ENCODE results near the gene PIWIL1. TPM values are rescaled to one million over a fixed set of nuclear protein-coding genes. Genes with fewer than 3 reads are reported as not detected.

The PIWIL1 gene
- total and polyA plus RNA-seq, 2 donors from 2014 or later: 0.15 to 0.31 TPM

DNA sequence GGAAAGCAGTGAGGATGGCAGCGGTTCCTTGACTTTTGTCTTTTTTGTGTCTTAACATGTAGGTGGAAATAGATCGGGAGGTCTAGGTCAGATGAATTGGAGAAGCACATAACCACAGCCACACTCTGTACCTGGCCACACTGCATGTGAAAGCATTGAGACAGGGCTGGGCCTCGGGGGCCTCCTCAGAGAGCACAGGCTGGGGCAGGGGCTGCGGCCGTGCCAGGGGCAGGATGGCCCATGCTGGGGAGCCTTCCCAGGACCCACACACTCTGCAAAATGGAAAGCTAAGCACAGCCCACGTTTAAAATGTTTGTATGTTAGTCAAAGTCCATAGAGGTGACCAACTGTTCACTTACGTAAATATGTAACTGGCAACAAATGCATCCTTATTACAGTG, 76.7 kb downstream of the PIWIL1 start:
- no peak overlapping the region for H3K4me3 ChIP-seq (ENCODE audit: low read length in 3 of 3)
- intact Hi-C loops (cut with DNase I): no loop called here
- FAIRE-seq (no peak), DNase-seq (no peak)
- no peaks in the 10 kb centered on the region for H3K4me1 ChIP-seq (ENCODE audit: control insufficient read depth in 2 of 3, insufficient read depth in 2 of 3, low read depth in 1 of 3, low read length in 3 of 3)
- no peak overlapping the region for H3K9ac ChIP-seq (ENCODE audit: low read length in 3 of 3)
- H3K9me3 ChIP-seq (ENCODE audit: control insufficient read depth in 2 of 3, insufficient read depth in 1 of 3, low read length in 3 of 3): no peaks in the 10 kb centered on the region
- H3K27ac ChIP-seq (ENCODE audit: low read depth in 2 of 2, low read length in 2 of 2): no peak overlapping the region
- TF ChIP-seq, protein P1, sequence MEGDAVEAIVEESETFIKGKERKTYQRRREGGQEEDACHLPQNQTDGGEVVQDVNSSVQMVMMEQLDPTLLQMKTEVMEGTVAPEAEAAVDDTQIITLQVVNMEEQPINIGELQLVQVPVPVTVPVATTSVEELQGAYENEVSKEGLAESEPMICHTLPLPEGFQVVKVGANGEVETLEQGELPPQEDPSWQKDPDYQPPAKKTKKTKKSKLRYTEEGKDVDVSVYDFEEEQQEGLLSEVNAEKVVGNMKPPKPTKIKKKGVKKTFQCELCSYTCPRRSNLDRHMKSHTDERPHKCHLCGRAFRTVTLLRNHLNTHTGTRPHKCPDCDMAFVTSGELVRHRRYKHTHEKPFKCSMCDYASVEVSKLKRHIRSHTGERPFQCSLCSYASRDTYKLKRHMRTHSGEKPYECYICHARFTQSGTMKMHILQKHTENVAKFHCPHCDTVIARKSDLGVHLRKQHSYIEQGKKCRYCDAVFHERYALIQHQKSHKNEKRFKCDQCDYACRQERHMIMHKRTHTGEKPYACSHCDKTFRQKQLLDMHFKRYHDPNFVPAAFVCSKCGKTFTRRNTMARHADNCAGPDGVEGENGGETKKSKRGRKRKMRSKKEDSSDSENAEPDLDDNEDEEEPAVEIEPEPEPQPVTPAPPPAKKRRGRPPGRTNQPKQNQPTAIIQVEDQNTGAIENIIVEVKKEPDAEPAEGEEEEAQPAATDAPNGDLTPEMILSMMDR (IDR thresholded peaks at IDR 0.05; ENCODE audit: borderline replicate concordance, extremely low read depth, insufficient read depth): no peak
- H3K27me3 ChIP-seq (ENCODE audit: control insufficient read depth, insufficient read depth, low read length): no peaks in the 10 kb centered on the region
- peaks cover 0 to 2% (median 0%) of the 10 kb centered on the region in 3 donors for H3K36me3 ChIP-seq (ENCODE audit: control insufficient read depth in 2 of 3, insufficient read depth in 3 of 3, low read length in 3 of 3)

DNA sequence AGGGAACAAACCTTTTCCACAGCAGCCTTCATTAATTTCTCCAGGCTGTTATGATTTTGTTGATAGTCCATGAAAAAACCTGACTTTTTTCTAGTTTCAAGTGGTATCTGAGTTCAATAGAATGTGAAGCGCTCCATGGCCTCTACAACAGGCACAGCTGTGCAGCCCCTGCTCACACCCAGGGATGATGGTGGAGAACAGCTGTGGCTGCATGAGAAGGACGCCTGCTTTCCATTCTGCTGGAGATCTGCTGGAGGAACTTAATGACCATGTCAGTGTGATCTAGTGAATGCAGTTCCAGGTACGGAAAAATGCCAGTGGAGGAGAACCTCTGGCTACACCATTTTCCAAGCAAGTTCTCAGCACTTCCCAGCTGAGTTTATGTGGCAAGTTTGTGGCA, 80.6 kb downstream of the PIWIL1 start:
- H3K27me3 ChIP-seq (ENCODE audit: control insufficient read depth, insufficient read depth, low read length): no peaks in the 10 kb centered on the region
- H3K9ac ChIP-seq (ENCODE audit: low read length in 3 of 3): no peak overlapping the region
- H3K4me1 ChIP-seq (ENCODE audit: control insufficient read depth in 2 of 3, insufficient read depth in 2 of 3, low read depth in 1 of 3, low read length in 3 of 3): no peaks in the 10 kb centered on the region
- TF ChIP-seq, protein P1 (IDR thresholded peaks at IDR 0.05; ENCODE audit: borderline replicate concordance, extremely low read depth, insufficient read depth): no peak
- no peak overlapping the region for H3K27ac ChIP-seq (ENCODE audit: low read depth in 2 of 2, low read length in 2 of 2)
- H3K4me3 ChIP-seq (ENCODE audit: low read length in 3 of 3): no peak overlapping the region
- intact Hi-C loops (cut with DNase I): no loop called here
- FAIRE-seq: no peak
- no peaks in the 10 kb centered on the region for H3K9me3 ChIP-seq (ENCODE audit: control insufficient read depth in 2 of 3, insufficient read depth in 1 of 3, low read length in 3 of 3)
- DNase-seq: no peak
- no peaks in the 10 kb centered on the region for H3K36me3 ChIP-seq (ENCODE audit: control insufficient read depth in 2 of 3, insufficient read depth in 3 of 3, low read length in 3 of 3)

DNA sequence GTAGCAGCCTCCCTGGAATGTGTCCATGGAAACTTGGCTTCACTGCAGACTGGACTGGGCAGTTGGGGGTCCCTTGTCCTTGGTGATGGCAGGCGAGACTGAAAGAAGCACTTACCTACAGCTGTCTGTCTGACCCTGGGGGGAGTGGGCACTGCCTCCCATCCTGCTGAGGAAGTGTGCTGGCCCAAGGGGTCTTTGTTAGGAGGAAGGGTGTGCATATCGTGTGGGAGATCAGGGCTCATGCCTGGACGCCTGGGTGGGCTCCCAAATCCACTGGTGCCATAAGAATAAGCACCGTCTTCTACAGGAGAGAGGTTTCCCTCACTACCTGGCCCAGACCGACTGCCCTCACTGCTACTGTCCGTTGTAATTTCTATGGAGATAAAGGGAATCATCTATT, 81.4 kb downstream of the PIWIL1 start:
- FAIRE-seq (no peak), DNase-seq (no peak)
- TF ChIP-seq, protein P1 (IDR thresholded peaks at IDR 0.05; ENCODE audit: borderline replicate concordance, extremely low read depth, insufficient read depth): no peak
- H3K36me3 ChIP-seq (ENCODE audit: control insufficient read depth in 2 of 3, insufficient read depth in 3 of 3, low read length in 3 of 3): no peaks in the 10 kb centered on the region
- H3K4me3 ChIP-seq (ENCODE audit: low read length in 3 of 3): no peak overlapping the region
- H3K9ac ChIP-seq (ENCODE audit: low read length in 3 of 3): no peak overlapping the region
- no peak overlapping the region for H3K27ac ChIP-seq (ENCODE audit: low read depth in 2 of 2, low read length in 2 of 2)
- H3K4me1 ChIP-seq (ENCODE audit: control insufficient read depth in 2 of 3, insufficient read depth in 2 of 3, low read depth in 1 of 3, low read length in 3 of 3): no peaks in the 10 kb centered on the region
- H3K27me3 ChIP-seq (ENCODE audit: control insufficient read depth, insufficient read depth, low read length): no peaks in the 10 kb centered on the region
- H3K9me3 ChIP-seq (ENCODE audit: control insufficient read depth in 2 of 3, insufficient read depth in 1 of 3, low read length in 3 of 3): no peaks in the 10 kb centered on the region
- intact Hi-C loops (cut with DNase I): no loop called here

DNA sequence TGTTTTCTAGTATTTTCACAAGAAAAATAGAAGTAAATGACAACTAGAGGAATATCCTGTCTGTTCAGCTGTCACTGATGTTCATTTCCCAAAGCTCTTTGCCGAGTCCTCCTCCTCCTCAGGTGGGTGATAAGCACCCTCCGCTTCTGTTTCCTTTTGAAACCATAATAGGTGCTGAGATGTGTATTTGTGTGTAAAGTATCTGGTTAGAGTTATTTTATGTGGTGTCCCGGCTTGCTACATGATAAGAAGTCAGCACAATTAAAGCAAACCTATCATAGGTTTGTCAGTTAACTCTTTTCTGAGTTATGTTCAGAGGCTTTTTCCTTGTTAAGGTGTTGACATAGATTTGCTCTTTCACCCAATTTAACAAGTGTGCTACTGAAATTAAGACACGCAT, 82.4 kb downstream of the PIWIL1 start:
- Histone ChIP-seq H3K36me3 (ENCODE audit: control insufficient read depth in 2 of 3, insufficient read depth in 3 of 3, low read length in 3 of 3) (no peaks in the 10 kb centered on the region), H3K4me3 (ENCODE audit: low read length in 3 of 3) (no peak overlapping the region), H3K27ac (ENCODE audit: low read depth in 2 of 2, low read length in 2 of 2) (no peak overlapping the region), H3K9ac (ENCODE audit: low read length in 3 of 3) (no peak overlapping the region), H3K9me3 (ENCODE audit: control insufficient read depth in 2 of 3, insufficient read depth in 1 of 3, low read length in 3 of 3) (no peaks in the 10 kb centered on the region), H3K27me3 (ENCODE audit: control insufficient read depth, insufficient read depth, low read length) (no peaks in the 10 kb centered on the region), H3K4me1 (ENCODE audit: control insufficient read depth in 2 of 3, insufficient read depth in 2 of 3, low read depth in 1 of 3, low read length in 3 of 3) (no peaks in the 10 kb centered on the region)
- DNase-seq (no peak), FAIRE-seq (no peak)
- TF ChIP-seq, protein P1 (IDR thresholded peaks at IDR 0.05; ENCODE audit: borderline replicate concordance, extremely low read depth, insufficient read depth): no peak
- intact Hi-C loops (cut with DNase I): no loop called here
